Vein endothelial cell (primary cell): ENCODE results near the gene VDAC2. TPM values are rescaled to one million over a fixed set of nuclear protein-coding genes. Genes with fewer than 3 reads are reported as not detected.

Experiments used
- small RNA-seq: library from RNA; depleted of rRNA; stranded (forward); fragments of <200 nt; gene quantifications from one replicate; pipeline ENCODE3, GENCODE V24; 2012
- total RNA-seq: library from RNA; depleted of rRNA; stranded (reverse); fragments of >200 nt; gene quantifications from 2 replicates; pipeline ENCODE4 v1.2.3, GENCODE V29; 2012

VDAC2 gene
- total RNA-seq, result 210 and 236 TPM in 2 replicates

GRCh38 chr10:75210282-75211006 is at the start of gene VDAC2:
Gene VDAC2 (plus strand): TSS chr10:75210796. CDS start chr10:75211159, 363 bp downstream.

GRCh38 chr10:75235375-75236177 is 25.0 kb downstream of the VDAC2 start, which contains the start of gene COMTD1:
Gene COMTD1 (minus strand): TSS chr10:75235957. CDS start chr10:75235928, 29 bp downstream.

Small RNAs within 50 kb of the gene (small RNA-seq; reads per million reads assigned to genes)
- gene HMGA1P5, result not detected
- not detected for gene RPL39P25

Other genes with a start within 250 kb of the VDAC2 start
- gene SAMD8, start 99.1 kb upstream of the VDAC2 start, total RNA-seq, result 31.7 and 32.8 TPM in 2 replicates
- gene COMTD1, start 25.2 kb downstream of the VDAC2 start, total RNA-seq, result 12.1 and 15.4 TPM in 2 replicates
- 1.7 and 2.3 TPM in 2 replicates for gene ZNF503, start 191.0 kb downstream of the VDAC2 start, total RNA-seq
- 18.3 TPM in 2 replicates for gene LRMDA, start 220.8 kb downstream of the VDAC2 start, total RNA-seq